Activated T-helper 17 cell treated with anti-CD3 and anti-CD28 coated beads, Interleukin-2, amount 50 U/mL, for 72 hours (primary cell): ENCODE measurements around the gene PLPP6. TPM values are rescaled to one million over a fixed set of nuclear protein-coding genes. Genes with fewer than 3 reads are reported as not detected.

Experiments
- ATAC-seq: fragments of 150-1000 bp; cut with Tn5 transposase; replicated peaks from 2 replicates; pipeline ENCODE4 v1.10.0; 2021; ENCODE audit warnings: mild to moderate bottlenecking, moderate library complexity
- H3K27ac Mint-ChIP-seq: one replicate; pipeline ENCODE4 v1.8.0; 2022; ENCODE audit warnings: mixed read lengths
- H3K27me3 Mint-ChIP-seq: one replicate; pipeline ENCODE4 v1.8.0; 2022; ENCODE audit warnings: mixed read lengths
- H3K36me3 Mint-ChIP-seq: one replicate; pipeline ENCODE4 v1.8.0; 2022; ENCODE audit warnings: low read depth, mild to moderate bottlenecking, mixed read lengths
- H3K4me1 Mint-ChIP-seq: one replicate; pipeline ENCODE4 v1.8.0; 2022; ENCODE audit warnings: mixed read lengths
- H3K4me3 Mint-ChIP-seq: one replicate; pipeline ENCODE4 v1.8.0; 2022; ENCODE audit warnings: mild to moderate bottlenecking, mixed read lengths
- H3K9me3 Mint-ChIP-seq: one replicate; pipeline ENCODE4 v1.8.0; 2022; ENCODE audit warnings: mixed read lengths
- total RNA-seq, 2 donors: library from RNA; stranded (reverse); gene quantifications; one replicate each; pipeline ENCODE4 v1.2.3, GENCODE V29; 2022

PLPP6 gene
- total RNA-seq, 2 donors from 2014 or later = 2.8 to 3.8 TPM

DNA sequence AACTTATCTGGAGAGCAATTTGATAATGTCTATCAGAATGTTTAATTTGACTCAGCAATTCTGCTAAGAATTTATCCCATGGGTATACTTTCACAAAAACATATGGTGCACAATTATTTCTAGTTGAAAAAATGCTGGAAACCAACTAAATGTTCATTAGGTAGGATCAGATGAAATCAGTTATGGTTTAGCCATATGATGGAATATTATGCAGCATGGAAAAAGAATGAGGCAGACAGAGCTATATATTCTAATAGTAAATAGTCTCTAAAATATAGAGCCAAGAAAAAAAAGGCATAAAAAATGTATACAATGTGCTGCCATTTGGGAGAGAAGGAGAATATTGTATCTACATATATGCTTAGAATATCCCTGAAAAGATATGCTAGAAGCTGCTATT, 7.8 kb downstream of the PLPP6 start:
- no peak overlapping the region for H3K27ac Mint-ChIP-seq
- no peaks in the 10 kb centered on the region for H3K9me3 Mint-ChIP-seq
- no peaks in the 10 kb centered on the region for H3K36me3 Mint-ChIP-seq
- no peak for ATAC-seq
- H3K4me1 Mint-ChIP-seq = peaks cover 24% of the 10 kb centered on the region
- H3K4me3 Mint-ChIP-seq = no peak overlapping the region
- no peaks in the 10 kb centered on the region for H3K27me3 Mint-ChIP-seq

DNA sequence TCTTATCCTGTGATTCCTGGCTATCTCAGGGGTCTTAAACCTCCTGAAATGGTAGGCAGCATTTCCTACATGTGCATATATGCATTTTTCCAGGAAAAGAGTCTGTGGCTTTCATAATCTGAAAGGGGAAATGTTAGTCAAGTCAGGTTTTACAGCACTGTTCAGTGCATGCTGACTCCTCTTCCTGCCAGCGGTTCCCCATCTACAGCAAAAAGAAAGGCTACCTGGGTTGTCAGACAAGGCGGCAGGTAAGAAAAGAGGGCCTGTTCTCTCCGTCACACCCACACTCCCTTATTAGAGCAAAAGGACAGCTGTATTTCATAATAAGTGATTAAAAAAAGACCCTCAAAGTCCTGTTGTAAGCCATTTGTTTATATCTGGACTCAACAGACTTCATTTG, 8.5 kb downstream of the PLPP6 start:
- H3K27ac Mint-ChIP-seq = no peak overlapping the region
- ATAC-seq = no peak
- no peaks in the 10 kb centered on the region for H3K36me3 Mint-ChIP-seq
- H3K27me3 Mint-ChIP-seq = no peaks in the 10 kb centered on the region
- peak overlapping the region; percentile 47 for H3K4me3 Mint-ChIP-seq
- peaks cover 19% of the 10 kb centered on the region for H3K4me1 Mint-ChIP-seq
- H3K9me3 Mint-ChIP-seq = no peaks in the 10 kb centered on the region

DNA sequence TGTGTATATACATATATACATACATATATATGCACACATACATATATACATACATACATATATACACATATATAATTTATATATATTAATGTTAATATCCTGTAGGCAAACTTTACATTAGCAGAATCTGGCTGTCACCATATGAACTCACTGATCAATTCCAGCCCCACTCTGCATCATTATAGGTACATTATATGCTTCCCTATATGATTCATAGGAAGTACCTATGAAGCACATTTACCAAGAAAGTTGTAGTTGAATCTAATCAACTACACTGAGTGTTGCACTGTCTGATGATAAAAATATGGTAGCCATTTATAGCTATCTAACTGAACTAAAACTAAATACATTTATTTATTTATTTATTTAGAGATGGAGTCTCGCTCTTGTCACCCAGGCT, 9.6 kb downstream of the PLPP6 start:
- peaks cover 10% of the 10 kb centered on the region for H3K4me1 Mint-ChIP-seq
- peak; percentile 49 for ATAC-seq
- H3K36me3 Mint-ChIP-seq = no peaks in the 10 kb centered on the region
- H3K27ac Mint-ChIP-seq = no peak overlapping the region
- no peak overlapping the region for H3K4me3 Mint-ChIP-seq
- no peaks in the 10 kb centered on the region for H3K9me3 Mint-ChIP-seq
- H3K27me3 Mint-ChIP-seq = no peaks in the 10 kb centered on the region

DNA sequence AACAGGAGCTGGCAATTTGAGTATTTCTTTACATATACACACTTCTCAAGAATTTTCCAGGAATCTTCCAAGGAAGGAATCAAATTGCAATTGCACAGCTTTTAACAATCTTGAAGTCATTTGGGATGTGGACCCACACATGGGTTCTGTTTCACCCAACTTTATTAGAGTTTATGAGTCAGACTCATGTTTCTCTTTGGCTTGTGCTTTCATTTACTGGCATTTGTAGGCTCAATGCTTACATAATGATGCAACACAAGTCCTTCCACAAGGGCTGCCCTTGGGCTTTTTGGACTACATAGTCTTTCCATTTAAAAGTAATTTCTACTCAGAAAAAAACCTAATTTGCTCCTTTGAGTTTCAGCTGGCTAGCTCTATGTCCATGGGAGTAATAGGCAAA, 12.7 kb downstream of the PLPP6 start:
- no peak overlapping the region for H3K4me3 Mint-ChIP-seq
- H3K27ac Mint-ChIP-seq = no peak overlapping the region
- no peaks in the 10 kb centered on the region for H3K4me1 Mint-ChIP-seq
- H3K9me3 Mint-ChIP-seq = no peaks in the 10 kb centered on the region
- no peaks in the 10 kb centered on the region for H3K36me3 Mint-ChIP-seq
- ATAC-seq = no peak
- no peaks in the 10 kb centered on the region for H3K27me3 Mint-ChIP-seq

DNA sequence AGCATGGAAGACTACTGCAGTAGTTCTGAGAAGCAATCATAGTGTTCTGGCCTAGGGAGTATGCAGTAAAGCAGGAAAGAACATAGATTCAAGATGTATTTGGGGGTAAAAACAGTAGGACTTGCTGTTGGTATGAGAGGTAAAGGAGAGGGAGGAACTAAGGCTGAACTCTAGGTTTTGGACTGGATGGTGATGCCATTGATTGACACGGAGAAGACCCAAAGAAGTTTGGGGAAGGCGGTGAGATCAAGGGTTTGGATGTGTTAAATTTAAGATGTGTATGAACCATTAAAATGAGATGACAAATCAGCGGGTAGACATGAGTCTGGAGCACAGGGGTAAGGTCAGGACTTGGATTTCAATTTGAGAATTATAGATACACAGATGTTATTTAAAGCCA, 15.3 kb downstream of the PLPP6 start:
- no peak for ATAC-seq
- no peaks in the 10 kb centered on the region for H3K4me1 Mint-ChIP-seq
- no peak overlapping the region for H3K27ac Mint-ChIP-seq
- H3K36me3 Mint-ChIP-seq = no peaks in the 10 kb centered on the region
- H3K9me3 Mint-ChIP-seq = no peaks in the 10 kb centered on the region
- no peak overlapping the region for H3K4me3 Mint-ChIP-seq
- no peaks in the 10 kb centered on the region for H3K27me3 Mint-ChIP-seq

DNA sequence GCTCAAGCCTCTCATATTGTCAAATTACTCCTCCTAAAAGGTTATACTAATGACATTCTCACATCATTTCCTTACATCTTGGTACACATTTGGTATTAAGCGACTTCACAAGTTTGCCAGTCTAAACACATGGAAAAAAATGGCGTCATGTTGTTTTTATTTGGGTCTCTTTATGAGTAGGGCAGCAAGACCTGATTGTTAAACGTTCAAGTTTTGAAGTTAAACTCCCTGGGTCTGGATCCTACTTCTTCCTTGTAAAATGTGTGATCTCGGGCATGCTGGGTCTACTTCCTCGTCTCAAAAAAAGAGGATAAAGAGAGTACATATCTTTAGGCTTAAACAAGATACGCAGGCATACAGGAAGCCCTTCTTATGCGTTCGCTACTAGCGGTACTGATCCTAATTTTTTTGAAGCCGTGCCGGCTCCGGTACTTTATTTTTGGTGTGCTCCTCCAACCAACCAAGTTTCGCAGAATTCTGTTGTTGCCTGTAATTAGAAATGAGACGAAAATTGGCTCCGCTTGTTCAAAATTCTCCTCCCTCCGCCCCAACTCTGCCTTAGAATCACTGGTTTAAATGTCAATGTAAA, 16.7 kb downstream of the PLPP6 start:
- no peak overlapping the region for H3K27ac Mint-ChIP-seq
- no peaks in the 10 kb centered on the region for H3K27me3 Mint-ChIP-seq
- no peaks in the 10 kb centered on the region for H3K36me3 Mint-ChIP-seq
- no peaks in the 10 kb centered on the region for H3K9me3 Mint-ChIP-seq
- peak; percentile 31 for ATAC-seq
- no peak overlapping the region for H3K4me3 Mint-ChIP-seq
- peaks cover 3% of the 10 kb centered on the region for H3K4me1 Mint-ChIP-seq

DNA sequence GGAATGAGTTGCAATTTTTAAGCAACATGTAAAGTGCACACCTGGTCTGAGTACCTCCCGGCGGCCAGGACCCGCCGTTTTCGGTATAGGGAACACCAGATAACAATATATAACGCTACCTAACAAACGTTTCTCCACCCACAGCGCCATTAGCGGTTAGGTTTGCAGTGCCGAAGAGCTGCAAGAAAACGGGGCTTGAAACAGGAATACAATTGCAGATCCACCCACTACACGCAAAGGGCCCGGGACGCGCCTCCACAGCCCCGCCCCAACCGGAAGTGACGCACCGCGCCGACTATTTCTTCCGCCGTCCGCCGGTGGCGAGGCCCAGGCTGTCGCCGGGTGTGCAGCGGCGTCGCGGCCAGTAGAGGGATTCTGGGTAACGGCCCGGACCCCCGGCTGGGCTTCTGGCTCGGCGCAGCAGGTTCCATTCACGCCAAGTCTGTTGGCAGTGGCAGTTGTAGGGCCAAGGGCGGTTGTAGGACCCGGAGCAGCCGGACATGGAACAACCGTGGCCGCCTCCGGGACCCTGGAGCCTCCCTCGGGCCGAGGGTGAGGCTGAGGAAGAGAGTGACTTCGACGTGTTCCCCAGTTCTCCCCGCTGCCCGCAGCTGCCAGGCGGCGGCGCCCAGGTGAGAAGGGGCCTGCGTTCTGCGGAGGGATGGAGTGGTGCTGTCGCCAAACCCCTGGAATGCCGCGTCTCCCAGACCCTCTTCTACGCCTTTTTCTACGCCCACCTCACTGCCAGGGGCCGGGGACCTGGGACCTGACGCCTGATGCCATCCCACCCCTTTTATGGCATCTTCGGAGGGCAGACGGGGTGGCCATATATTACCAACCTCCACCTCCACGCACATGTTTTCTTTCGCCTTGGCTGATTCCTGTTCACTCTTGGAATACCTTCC, 17.4 kb downstream of the PLPP6 start, which contains the start of gene CDC37L1:
CDC37L1 (plus strand) TSS at position 302 of the 905 bp plus-strand sequence; CDS start at position 501, 199 bp downstream.
- H3K4me1 Mint-ChIP-seq = peaks cover 3% of the 10 kb centered on the region
- ATAC-seq = peak; percentile 99
- peaks cover 4% of the 10 kb centered on the region for H3K36me3 Mint-ChIP-seq
- H3K9me3 Mint-ChIP-seq = no peaks in the 10 kb centered on the region
- no peaks in the 10 kb centered on the region for H3K27me3 Mint-ChIP-seq
- no peak within 1 kb of the TSS for H3K4me3 Mint-ChIP-seq
- no peak within 1 kb of the TSS for H3K27ac Mint-ChIP-seq

DNA sequence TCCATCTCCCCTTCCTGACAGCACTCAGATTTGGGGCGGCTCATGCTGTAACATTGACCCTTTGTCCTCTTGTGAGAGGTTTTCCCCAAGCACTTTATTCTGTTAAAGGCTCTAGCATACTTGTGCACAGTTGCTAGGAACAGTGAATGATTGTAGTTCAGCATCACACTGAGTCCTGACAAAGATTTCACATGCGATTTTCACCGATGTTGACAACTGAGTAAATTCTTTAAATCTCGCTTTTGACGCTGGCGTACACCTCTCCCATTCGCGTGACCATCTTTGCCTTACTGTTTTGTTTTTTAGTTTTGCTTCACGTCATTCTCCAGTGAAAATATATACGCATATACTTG, 18.1 kb downstream of the PLPP6 start:
- no peak for ATAC-seq
- H3K27ac Mint-ChIP-seq = no peak overlapping the region
- H3K4me3 Mint-ChIP-seq = no peak overlapping the region
- H3K27me3 Mint-ChIP-seq = no peaks in the 10 kb centered on the region
- peaks cover 9% of the 10 kb centered on the region for H3K4me1 Mint-ChIP-seq
- peaks cover 10% of the 10 kb centered on the region for H3K36me3 Mint-ChIP-seq
- no peaks in the 10 kb centered on the region for H3K9me3 Mint-ChIP-seq

DNA sequence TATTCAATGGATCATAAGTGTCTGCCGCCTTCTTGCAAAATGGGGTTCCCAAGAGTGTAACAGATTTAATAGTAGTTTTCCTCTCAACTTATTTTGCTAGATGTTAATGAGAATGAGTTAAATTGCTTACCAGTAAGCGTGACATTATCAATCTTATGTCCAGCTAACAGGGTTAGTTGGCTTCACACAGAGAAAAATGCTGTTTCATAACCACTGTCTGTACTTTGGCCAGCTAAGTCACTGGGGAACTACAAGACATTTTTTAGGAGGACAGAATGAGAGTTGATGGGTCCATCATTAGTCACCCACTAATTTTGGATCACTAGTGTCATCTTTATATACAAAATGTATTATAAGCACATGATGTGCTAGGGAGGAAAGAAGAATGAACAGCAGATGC, 18.7 kb downstream of the PLPP6 start:
- no peak overlapping the region for H3K27ac Mint-ChIP-seq
- H3K36me3 Mint-ChIP-seq = peaks cover 16% of the 10 kb centered on the region
- ATAC-seq = no peak
- peaks cover 9% of the 10 kb centered on the region for H3K4me1 Mint-ChIP-seq
- no peak overlapping the region for H3K4me3 Mint-ChIP-seq
- H3K27me3 Mint-ChIP-seq = no peaks in the 10 kb centered on the region
- H3K9me3 Mint-ChIP-seq = no peaks in the 10 kb centered on the region

DNA sequence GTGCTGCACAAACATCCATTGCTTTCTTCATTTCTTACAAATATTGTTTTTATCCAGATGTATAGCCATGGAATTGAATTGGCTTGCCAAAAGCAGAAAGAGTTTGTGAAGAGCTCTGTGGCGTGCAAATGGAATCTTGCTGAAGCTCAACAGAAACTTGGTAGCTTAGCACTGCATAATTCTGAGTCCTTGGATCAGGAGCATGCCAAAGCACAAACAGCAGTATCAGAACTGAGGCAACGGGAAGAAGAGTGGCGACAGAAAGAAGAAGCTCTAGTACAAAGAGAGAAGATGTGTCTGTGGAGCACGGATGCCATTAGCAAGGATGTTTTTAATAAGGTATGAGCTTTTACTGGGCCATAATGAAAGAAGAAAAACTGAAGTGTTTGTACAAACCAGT, 22.7 kb downstream of the PLPP6 start:
- no peak overlapping the region for H3K27ac Mint-ChIP-seq
- H3K36me3 Mint-ChIP-seq = peaks cover 43% of the 10 kb centered on the region
- ATAC-seq = no peak
- peaks cover 22% of the 10 kb centered on the region for H3K4me1 Mint-ChIP-seq
- no peak overlapping the region for H3K4me3 Mint-ChIP-seq
- no peaks in the 10 kb centered on the region for H3K27me3 Mint-ChIP-seq
- no peaks in the 10 kb centered on the region for H3K9me3 Mint-ChIP-seq

DNA sequence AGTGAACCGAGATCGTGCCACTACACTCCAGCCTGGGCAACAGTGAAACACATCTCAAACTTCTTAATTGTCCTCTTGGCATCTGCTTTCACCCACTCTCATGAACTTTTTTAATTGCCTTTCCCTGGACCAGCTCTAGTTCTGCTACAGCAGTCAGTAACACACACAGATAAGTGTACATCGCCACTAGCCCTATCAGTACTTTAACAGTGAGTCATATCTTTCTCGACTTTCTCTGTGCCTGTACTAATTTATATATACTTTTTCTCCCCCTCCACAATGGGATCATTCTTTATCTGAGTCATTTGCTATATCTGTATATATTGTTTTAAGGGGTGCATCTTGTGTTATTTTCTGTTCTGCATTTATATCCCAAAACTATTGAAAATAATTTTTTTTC, 24.0 kb downstream of the PLPP6 start:
- ATAC-seq = peak; percentile 54

DNA sequence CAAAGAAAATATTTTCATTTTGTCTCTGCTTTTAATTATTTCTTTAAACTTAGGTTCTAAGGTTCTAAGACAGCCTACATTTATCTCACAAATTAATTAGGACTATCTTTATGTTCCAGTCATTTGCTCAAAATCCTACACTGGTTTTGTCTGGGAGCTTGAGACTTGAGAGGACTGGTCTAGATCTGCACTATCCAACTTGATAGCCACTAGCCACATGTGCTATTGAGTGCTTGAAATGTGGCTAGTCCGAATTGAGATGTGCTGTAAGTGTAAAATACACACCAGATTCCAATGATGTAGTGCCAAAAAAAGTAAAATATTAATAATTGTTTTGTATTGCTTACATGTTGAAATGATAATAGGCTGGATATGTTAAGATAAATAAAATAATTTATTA, 24.5 kb downstream of the PLPP6 start:
- no peak overlapping the region for H3K4me3 Mint-ChIP-seq
- peaks cover 28% of the 10 kb centered on the region for H3K4me1 Mint-ChIP-seq
- no peak overlapping the region for H3K27ac Mint-ChIP-seq
- no peak for ATAC-seq
- H3K9me3 Mint-ChIP-seq = no peaks in the 10 kb centered on the region
- peaks cover 61% of the 10 kb centered on the region for H3K36me3 Mint-ChIP-seq
- H3K27me3 Mint-ChIP-seq = no peaks in the 10 kb centered on the region

More for the DNA sequence above, 24.0 kb downstream of the PLPP6 start:
- H3K27ac Mint-ChIP-seq = no peak overlapping the region
- H3K27me3 Mint-ChIP-seq = no peaks in the 10 kb centered on the region
- peaks cover 28% of the 10 kb centered on the region for H3K4me1 Mint-ChIP-seq
- peaks cover 56% of the 10 kb centered on the region for H3K36me3 Mint-ChIP-seq
- no peaks in the 10 kb centered on the region for H3K9me3 Mint-ChIP-seq
- no peak overlapping the region for H3K4me3 Mint-ChIP-seq

DNA sequence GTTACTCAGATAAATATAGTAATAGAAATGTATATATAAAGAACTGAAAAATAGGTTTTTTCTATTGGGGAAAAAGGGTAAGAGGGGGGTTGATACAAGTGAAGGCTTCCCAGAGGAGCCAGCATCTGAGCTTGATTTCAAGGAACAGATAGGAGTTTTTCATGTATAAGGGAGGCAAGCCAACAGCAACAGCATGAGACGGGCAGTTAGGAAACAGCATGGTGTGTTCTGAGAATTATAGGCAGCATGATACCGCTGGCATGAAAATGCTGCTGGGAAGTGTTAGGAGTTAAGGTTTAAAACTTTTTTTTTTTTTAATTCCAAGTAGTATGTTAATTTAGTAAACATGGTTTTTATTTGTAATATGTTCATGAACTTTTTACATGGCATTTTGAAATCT, 26.9 kb downstream of the PLPP6 start:
- Mint-ChIP-seq H3K27me3 (no peaks in the 10 kb centered on the region), H3K9me3 (no peaks in the 10 kb centered on the region), H3K4me3 (no peak overlapping the region), H3K27ac (peak overlapping the region; percentile 67), H3K4me1 (peaks cover 29% of the 10 kb centered on the region), H3K36me3 (peaks cover 69% of the 10 kb centered on the region)
- ATAC-seq = no peak

DNA sequence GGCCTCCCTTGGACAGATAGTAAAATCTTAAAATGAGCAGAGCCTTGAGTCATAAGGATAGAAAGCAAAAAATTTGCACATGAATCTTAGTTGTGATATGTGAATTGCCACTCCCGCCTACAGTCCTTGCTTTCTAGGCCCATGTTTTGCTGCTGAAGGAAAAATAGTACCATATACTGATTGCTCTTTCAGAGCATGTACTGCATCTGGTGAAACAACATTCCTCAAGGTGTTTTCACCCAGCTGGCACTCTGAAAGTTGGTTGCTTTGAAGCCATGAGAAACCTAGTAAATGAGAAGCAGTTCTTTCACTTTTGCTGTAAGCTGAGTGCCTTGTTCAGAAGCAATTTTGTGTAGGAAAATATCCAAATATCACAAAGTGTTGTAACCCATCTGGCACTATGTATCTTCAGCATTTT, 27.6 kb downstream of the PLPP6 start:
- Mint-ChIP-seq H3K36me3 (peaks cover 64% of the 10 kb centered on the region), H3K27ac (peak overlapping the region; percentile 61), H3K27me3 (no peaks in the 10 kb centered on the region), H3K4me1 (peaks cover 28% of the 10 kb centered on the region), H3K9me3 (no peaks in the 10 kb centered on the region), H3K4me3 (peak overlapping the region; percentile 50)
- peak; percentile 90 for ATAC-seq

DNA sequence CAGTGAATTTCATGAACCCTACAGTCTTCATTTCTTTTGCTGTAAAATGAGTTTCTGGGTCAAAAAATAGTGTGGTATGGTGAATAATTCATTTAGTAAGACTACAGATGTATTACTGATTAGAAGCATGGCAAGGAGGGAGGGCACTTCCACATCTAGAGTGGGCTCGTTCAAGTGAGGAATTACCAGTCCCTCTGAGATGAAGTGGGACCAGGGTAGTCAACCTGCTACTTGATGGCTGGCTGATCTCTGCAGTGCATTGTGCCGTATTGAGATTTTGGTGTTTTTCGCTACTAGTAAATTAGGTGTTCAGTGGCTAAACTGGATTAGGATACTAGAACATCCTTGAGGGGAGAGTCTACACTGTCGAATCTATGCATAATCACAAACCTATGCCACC, 28.1 kb downstream of the PLPP6 start:
- peak; percentile 13 for ATAC-seq
- Mint-ChIP-seq H3K27me3 (no peaks in the 10 kb centered on the region), H3K4me1 (peaks cover 24% of the 10 kb centered on the region), H3K27ac (peak overlapping the region; percentile 61), H3K4me3 (peak overlapping the region; percentile 50), H3K9me3 (no peaks in the 10 kb centered on the region), H3K36me3 (peaks cover 59% of the 10 kb centered on the region)
